Glomerular visceral epithelial cell (primary cell): ENCODE results near the gene SLIT1.

Experiments used
- DNase-seq: peaks from one replicate; pipeline ENCODE4 v3.0.0-alpha.2; 2016; ENCODE audit errors: extremely low spot score

SLIT1 gene

GRCh38 chr10:97024168-97025073 is 161.3 kb downstream of the SLIT1 start:
- peak; percentile 62 for DNase-seq

- DNase-seq, result no peak
Measured at GRCh38 chr10:97023401-97024167, 162.2 kb downstream of the SLIT1 start.

GRCh38 chr10:97022616-97023015 is 163.1 kb downstream of the SLIT1 start:
- no peak for DNase-seq

GRCh38 chr10:97020452-97021400 is 165.0 kb downstream of the SLIT1 start:
- no peak for DNase-seq

- no peak for DNase-seq
Measured at GRCh38 chr10:97019213-97019844, 166.4 kb downstream of the SLIT1 start.

GRCh38 chr10:97018251-97019212 is 167.2 kb downstream of the SLIT1 start:
- no peak for DNase-seq

GRCh38 chr10:97017474-97017903 is 168.3 kb downstream of the SLIT1 start:
- no peak for DNase-seq

- no peak for DNase-seq
Measured at GRCh38 chr10:97016728-97017473, 168.9 kb downstream of the SLIT1 start.

GRCh38 chr10:97015240-97015639 is 170.5 kb downstream of the SLIT1 start:
- no peak for DNase-seq

GRCh38 chr10:97013983-97014382 is 171.8 kb downstream of the SLIT1 start:
- DNase-seq, result no peak

- DNase-seq, result no peak
Measured at GRCh38 chr10:97013568-97013967, 172.2 kb downstream of the SLIT1 start.

- DNase-seq, result no peak
Measured at GRCh38 chr10:97012470-97012869, 173.3 kb downstream of the SLIT1 start.

- DNase-seq, result no peak
Measured at GRCh38 chr10:97011397-97011796, 174.4 kb downstream of the SLIT1 start.

- DNase-seq, result no peak
Measured at GRCh38 chr10:97010695-97011206, 175.0 kb downstream of the SLIT1 start.

GRCh38 chr10:97007417-97007816 is 178.3 kb downstream of the SLIT1 start:
- no peak for DNase-seq

GRCh38 chr10:97006364-97006763 is 179.4 kb downstream of the SLIT1 start:
- DNase-seq, result no peak

GRCh38 chr10:97005349-97005748 is 180.4 kb downstream of the SLIT1 start:
- DNase-seq, result no peak

- DNase-seq, result no peak
Measured at GRCh38 chr10:97004591-97004990, 181.2 kb downstream of the SLIT1 start.

- no peak for DNase-seq
Measured at GRCh38 chr10:97003804-97004201, 182.0 kb downstream of the SLIT1 start.
